ENCODE results near the gene TSKS. TPM values are rescaled to one million over a fixed set of nuclear protein-coding genes. Genes with fewer than 3 reads are reported as not detected.

Gene TSKS
- total and polyA plus RNA-seq, 9 donors: 0.24 to 1.8 (median 0.69) TPM

DNA sequence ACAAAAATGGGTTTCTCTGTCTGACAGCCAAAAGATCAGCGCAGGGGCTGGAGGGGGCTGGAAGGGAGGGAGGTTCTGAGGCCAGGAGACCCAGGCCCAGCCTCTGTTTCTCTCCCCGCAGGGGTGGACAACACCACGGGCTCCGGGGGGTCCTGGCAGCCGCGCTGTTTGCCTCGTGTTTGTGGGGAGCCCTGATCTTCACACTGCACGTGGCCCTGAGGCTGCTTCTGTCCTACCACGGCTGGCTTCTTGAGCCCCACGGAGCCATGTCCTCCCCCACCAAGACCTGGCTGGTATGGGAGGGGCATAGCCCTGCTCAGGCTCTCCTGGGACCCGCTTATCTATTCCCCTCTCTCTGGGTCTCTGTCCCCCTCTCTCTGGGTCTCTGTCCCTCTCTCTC lies 62.5 kb downstream of the TSKS start:
- no peaks in the 10 kb centered on the region for H3K27me3 ChIP-seq (ENCODE audit: control insufficient read depth, insufficient read depth, low read length)
- no peaks in the 10 kb centered on the region for H3K9me3 ChIP-seq (replicated peaks; ENCODE audit: control insufficient read depth, low read depth, low read length)
- no peaks in the 10 kb centered on the region for H3K36me3 ChIP-seq (ENCODE audit: control insufficient read depth, insufficient read depth, low read length)
- no peak for DNase-seq
- WGBS (ENCODE audit: insufficient coverage): 76% methylated on average over 7 of the region's 11 CpGs
- no peak overlapping the region for H3K27ac ChIP-seq (ENCODE audit: low read length)
- H3K4me1 ChIP-seq (ENCODE audit: control insufficient read depth, insufficient read depth, low read length): no peaks in the 10 kb centered on the region
- no peak overlapping the region for H3K4me3 ChIP-seq (ENCODE audit: low read length)

DNA sequence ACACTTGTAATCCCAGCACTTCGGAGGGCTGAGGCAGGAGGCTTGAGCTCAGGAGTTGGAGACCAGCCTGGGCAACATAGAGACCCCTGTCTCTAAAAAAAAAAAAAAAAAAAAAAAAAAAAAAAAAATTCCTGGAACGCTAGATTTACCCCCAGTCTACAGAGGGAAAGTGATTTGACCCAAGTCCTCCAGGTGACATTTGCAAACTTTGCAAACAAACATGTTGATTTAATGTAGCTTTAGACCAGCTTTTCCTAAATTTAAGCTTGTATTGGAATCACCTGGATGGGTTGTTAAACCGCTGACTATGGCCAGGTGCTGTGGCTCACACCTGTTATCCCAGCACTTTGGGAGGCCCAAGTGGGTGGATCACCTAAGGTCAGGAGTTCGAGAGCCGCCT lies 63.7 kb downstream of the TSKS start:
- WGBS (ENCODE audit: insufficient coverage): 100% methylated on average over 1 of the region's 5 CpGs
- no peaks in the 10 kb centered on the region for H3K4me1 ChIP-seq (ENCODE audit: control insufficient read depth, insufficient read depth, low read length)
- H3K4me3 ChIP-seq (ENCODE audit: low read length): no peak overlapping the region
- H3K27ac ChIP-seq (ENCODE audit: low read length): no peak overlapping the region
- no peaks in the 10 kb centered on the region for H3K9me3 ChIP-seq (replicated peaks; ENCODE audit: control insufficient read depth, low read depth, low read length)
- no peaks in the 10 kb centered on the region for H3K36me3 ChIP-seq (ENCODE audit: control insufficient read depth, insufficient read depth, low read length)
- no peaks in the 10 kb centered on the region for H3K27me3 ChIP-seq (ENCODE audit: control insufficient read depth, insufficient read depth, low read length)
- no peak for DNase-seq

DNA sequence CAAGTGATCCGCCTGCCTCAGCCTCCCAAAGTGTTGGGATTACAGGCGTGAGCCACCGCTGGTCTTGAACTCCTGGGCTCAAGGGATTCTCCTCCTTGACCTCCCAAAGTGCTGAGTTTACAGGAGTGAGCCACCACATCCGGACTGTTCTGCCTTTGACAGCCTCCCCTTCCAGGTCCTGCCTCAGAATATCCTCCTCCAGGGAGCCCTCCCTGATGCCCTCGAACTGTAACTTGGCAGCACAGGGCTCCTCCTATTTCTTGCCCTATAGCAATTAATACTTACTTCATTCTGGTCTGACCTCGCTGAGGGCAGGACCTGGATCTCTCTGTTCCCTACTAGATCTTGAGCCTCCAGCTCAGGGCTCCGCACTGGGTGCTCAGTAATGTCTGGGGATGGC lies 66.2 kb downstream of the TSKS start:
- H3K9me3 ChIP-seq (replicated peaks; ENCODE audit: control insufficient read depth, low read depth, low read length): no peaks in the 10 kb centered on the region
- H3K4me3 ChIP-seq (ENCODE audit: low read length): no peak overlapping the region
- H3K4me1 ChIP-seq (ENCODE audit: control insufficient read depth, insufficient read depth, low read length): peaks cover under 1% of the 10 kb centered on the region
- DNase-seq: no peak
- no peak overlapping the region for H3K27ac ChIP-seq (ENCODE audit: low read length)
- 93% methylated on average over 5 of the region's 7 CpGs for WGBS (ENCODE audit: insufficient coverage)
- H3K36me3 ChIP-seq (ENCODE audit: control insufficient read depth, insufficient read depth, low read length): no peaks in the 10 kb centered on the region
- H3K27me3 ChIP-seq (ENCODE audit: control insufficient read depth, insufficient read depth, low read length): no peaks in the 10 kb centered on the region

DNA sequence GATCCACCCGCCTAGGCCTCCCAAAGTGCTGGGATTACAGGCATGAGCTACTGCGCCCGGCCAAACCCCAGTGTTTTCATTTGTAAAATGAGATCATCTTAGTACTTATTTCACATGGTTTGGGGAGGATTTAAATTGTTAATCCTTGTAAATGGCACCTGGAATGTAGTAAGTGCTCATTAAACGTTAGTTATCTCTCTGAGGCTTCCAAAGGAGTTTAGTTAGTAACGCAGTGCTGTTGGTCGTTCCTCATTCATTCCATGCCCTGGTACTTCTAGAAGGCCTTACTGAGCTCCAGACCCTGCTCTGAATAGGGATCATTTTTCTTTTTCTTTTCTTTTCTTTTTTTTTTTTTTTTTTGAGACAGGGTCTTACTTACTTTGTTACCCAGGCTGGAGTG lies 67.0 kb downstream of the TSKS start:
- Histone ChIP-seq H3K27me3 (ENCODE audit: control insufficient read depth, insufficient read depth, low read length) (peaks cover 5% of the 10 kb centered on the region), H3K9me3 (replicated peaks; ENCODE audit: control insufficient read depth, low read depth, low read length) (no peaks in the 10 kb centered on the region), H3K27ac (ENCODE audit: low read length) (no peak overlapping the region), H3K4me3 (ENCODE audit: low read length) (no peak overlapping the region), H3K4me1 (ENCODE audit: control insufficient read depth, insufficient read depth, low read length) (peaks cover 8% of the 10 kb centered on the region), H3K36me3 (ENCODE audit: control insufficient read depth, insufficient read depth, low read length) (no peaks in the 10 kb centered on the region)
- DNase-seq: no peak
- WGBS (ENCODE audit: insufficient coverage): no CpG with 5 or more reads among the region's 6 CpGs

DNA sequence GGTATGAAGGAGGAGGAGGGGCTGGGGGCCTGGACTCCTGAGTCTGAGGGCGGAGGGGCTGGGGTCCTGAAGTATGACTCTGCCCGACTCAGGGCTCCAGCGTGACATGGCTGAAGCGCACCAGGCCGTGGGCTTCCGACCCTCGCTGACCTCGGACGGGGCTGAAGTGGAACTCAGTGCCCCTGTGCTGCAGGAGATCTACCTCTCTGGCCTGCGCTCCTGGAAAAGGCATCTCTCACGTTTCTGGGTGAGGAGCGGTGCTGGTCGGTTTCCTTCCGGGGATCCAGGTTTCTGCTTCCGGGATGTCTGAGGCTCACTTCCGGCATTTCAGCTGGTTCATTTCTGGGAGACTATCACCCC lies 71.0 kb downstream of the TSKS start:
- no peak for DNase-seq
- Histone ChIP-seq H3K27ac (ENCODE audit: low read length) (no peak overlapping the region), H3K4me3 (ENCODE audit: low read length) (peak overlapping the region; percentile 8), H3K36me3 (ENCODE audit: control insufficient read depth, insufficient read depth, low read length) (peaks cover 14% of the 10 kb centered on the region), H3K4me1 (ENCODE audit: control insufficient read depth, insufficient read depth, low read length) (peaks cover 36% of the 10 kb centered on the region), H3K9me3 (replicated peaks; ENCODE audit: control insufficient read depth, low read depth, low read length) (no peaks in the 10 kb centered on the region), H3K27me3 (ENCODE audit: control insufficient read depth, insufficient read depth, low read length) (peaks cover 27% of the 10 kb centered on the region)
- 50% methylated on average over 16 of the region's 16 CpGs for whole genome bisulfite sequencing (ENCODE audit: insufficient coverage)

DNA sequence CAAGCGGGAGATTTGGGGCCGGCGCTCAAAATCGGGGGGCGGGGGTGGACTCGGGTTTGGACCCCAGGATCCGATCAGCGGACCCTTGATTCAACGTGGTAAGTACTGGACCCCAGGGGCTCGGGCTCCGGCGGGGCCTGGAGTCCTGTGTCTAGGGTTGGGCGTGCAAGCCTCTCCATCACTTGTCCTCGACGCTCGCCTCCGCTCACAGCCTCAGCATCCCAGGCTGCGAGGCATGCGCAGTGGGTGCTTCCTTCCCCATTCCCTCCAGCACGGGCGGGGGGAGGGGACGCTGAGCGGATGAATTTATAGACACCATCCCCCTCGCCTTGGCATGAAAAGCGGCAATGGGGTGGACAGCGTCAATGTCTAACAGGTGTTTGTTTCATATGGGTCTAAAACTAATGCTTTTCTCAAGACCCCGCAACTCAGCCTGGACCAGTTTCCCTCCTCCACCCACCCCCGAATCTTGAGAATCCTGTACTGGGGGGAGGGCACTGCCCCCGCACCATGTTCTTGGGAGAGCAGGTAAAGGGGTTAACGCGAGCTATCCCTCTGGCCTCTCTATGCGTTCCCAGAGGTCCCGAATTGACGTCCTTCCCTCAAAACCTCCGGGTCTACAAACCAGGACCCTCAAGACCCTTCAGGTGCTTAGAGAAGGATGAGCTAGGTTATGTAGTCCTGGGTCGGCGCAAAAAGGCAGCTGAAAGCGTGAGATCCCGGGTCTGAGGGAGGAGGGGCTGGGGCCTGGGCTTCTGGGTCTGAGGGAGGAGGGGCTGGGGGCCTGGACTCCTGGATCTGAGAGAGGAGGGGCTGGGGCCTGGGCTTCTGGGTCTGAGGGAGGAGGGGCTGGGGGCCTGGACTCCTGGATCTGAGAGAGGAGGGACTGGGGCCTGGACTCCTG lies 71.6 kb downstream of the TSKS start:
- Histone ChIP-seq H3K27me3 (ENCODE audit: control insufficient read depth, insufficient read depth, low read length) (peaks cover 27% of the 10 kb centered on the region), H3K4me3 (ENCODE audit: low read length) (peak overlapping the region; percentile 56), H3K9me3 (replicated peaks; ENCODE audit: control insufficient read depth, low read depth, low read length) (no peaks in the 10 kb centered on the region), H3K36me3 (ENCODE audit: control insufficient read depth, insufficient read depth, low read length) (peaks cover 19% of the 10 kb centered on the region), H3K4me1 (ENCODE audit: control insufficient read depth, insufficient read depth, low read length) (peaks cover 40% of the 10 kb centered on the region), H3K27ac (ENCODE audit: low read length) (peak overlapping the region; percentile 57)
- peak; percentile 85 for DNase-seq
- 2% methylated on average over 14 of the region's 39 CpGs for WGBS (ENCODE audit: insufficient coverage)

DNA sequence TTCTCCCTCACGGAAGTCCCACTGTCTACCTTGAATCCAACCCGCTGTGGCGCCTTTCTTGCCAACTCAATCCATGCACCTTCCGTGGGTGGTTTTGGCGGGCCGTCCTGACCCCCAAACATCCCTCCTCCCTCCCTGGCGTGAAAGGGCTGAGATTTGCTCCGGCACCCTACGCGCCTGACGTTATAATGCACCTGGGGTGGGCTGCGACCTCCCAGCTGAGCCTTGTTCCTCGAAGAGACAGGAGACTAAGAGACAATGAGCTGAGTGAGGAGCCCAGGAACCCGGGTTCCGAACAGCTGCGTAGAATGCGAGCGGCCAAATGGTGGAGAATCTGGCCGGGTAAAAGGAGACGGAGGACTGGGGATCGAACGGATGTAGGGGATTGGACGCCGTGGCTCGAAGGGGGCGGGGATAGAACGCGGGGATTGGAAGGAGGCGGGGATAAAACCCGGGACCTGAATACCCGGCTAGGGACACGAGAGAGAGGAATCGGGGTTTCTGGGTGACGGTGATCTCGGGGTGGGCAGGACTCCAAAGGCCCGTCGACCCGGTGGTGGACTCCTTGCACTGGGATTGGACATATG lies 72.4 kb downstream of the TSKS start, which contains the start of gene CPT1C:
TSS of gene CPT1C (plus strand) at position 461 of the 587 bp plus-strand sequence. CDS start 1,137 bp downstream, outside the sequence.
- WGBS (ENCODE audit: insufficient coverage): under 1% methylated on average over 33 of the region's 38 CpGs
- peak; percentile 90 for DNase-seq
- Histone ChIP-seq H3K9me3 (replicated peaks; ENCODE audit: control insufficient read depth, low read depth, low read length) (no peaks in the 10 kb centered on the region), H3K27ac (ENCODE audit: low read length) (peak within 1 kb of the TSS; percentile 74), H3K4me1 (ENCODE audit: control insufficient read depth, insufficient read depth, low read length) (peaks cover 48% of the 10 kb centered on the region), H3K4me3 (ENCODE audit: low read length) (peak within 1 kb of the TSS; percentile 56), H3K27me3 (ENCODE audit: control insufficient read depth, insufficient read depth, low read length) (peaks cover 27% of the 10 kb centered on the region), H3K36me3 (ENCODE audit: control insufficient read depth, insufficient read depth, low read length) (peaks cover 26% of the 10 kb centered on the region)

DNA sequence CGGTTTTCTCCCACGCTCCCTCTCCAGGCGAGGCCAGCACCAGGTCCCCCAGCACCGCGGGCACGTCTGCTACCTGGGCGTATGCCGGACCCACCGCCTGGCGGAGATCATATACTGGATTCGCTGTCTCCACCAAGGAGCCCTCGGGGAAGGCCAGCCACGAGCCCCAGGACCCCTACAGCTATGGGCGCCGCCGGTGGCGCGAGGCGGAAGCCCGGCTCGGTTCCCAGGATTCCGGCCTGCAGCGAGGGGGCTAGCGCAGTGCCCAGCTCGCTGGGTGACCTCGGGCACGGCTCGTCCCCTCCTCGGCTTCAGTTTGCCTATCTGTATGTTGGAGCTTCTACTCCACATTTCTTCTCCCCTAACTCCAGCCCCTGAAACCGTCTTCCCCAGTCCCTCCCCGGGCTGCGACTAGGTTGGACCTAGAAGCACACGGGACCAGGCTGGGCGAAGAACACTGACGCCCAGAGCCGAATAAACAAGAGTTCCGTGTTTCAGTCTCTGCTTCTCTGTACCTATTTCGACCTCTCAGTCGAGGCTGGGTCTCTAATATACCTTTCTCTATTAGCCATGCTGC lies 72.9 kb downstream of the TSKS start:
- Histone ChIP-seq H3K9me3 (replicated peaks; ENCODE audit: control insufficient read depth, low read depth, low read length) (no peaks in the 10 kb centered on the region), H3K4me3 (ENCODE audit: low read length) (peak overlapping the region; percentile 56), H3K4me1 (ENCODE audit: control insufficient read depth, insufficient read depth, low read length) (peaks cover 50% of the 10 kb centered on the region), H3K27me3 (ENCODE audit: control insufficient read depth, insufficient read depth, low read length) (peaks cover 27% of the 10 kb centered on the region), H3K27ac (ENCODE audit: low read length) (peak overlapping the region; percentile 74), H3K36me3 (ENCODE audit: control insufficient read depth, insufficient read depth, low read length) (peaks cover 30% of the 10 kb centered on the region)
- WGBS (ENCODE audit: insufficient coverage): 5% methylated on average over 36 of the region's 39 CpGs
- no peak for DNase-seq
